HG03097 (cell line): ENCODE measurements around the gene PALM.
"Not testable (repeated sequence)": the region's sequence is repeated elsewhere in the genome, so short reads cannot be mapped to it uniquely, and the experiment has no call there.

Source experiments
- ATAC-seq: cut with Tn5 transposase; IDR thresholded peaks from one replicate; pipeline ENCODE4 v1.9.1; 2021; ENCODE audit not compliant: unreplicated experiment, low FRiP score

PALM gene

DNA sequence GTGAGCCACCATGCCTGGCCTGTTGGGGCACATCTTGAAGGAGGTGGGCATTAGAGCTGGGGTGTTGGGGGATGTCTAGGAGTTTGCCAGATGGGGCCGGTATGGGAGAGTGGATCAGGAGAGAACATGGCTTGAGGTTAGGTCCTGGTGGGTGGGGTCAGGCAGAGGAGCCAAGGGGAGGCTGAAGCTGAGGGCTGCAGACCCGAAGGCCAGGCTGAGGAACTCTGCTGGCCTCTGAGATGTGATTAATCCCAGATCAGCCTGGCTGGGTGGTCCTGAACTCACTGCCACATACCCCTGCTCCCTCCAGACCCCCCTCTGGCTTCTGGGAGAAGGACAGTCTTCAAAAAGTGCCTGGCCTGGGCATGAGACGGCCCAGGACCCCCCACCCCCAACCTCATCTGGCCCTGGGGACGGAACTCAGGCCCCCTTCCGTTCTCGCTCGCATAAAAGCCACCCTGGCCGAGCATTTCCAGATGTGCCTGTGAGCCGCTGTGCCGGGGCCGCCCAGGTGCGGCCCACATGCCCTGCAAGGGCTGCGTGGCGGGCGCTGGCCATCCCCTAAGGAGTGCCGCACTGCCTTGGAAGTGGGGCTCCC, 29.8 kb upstream of the PALM start:
- ATAC-seq = no peak

DNA sequence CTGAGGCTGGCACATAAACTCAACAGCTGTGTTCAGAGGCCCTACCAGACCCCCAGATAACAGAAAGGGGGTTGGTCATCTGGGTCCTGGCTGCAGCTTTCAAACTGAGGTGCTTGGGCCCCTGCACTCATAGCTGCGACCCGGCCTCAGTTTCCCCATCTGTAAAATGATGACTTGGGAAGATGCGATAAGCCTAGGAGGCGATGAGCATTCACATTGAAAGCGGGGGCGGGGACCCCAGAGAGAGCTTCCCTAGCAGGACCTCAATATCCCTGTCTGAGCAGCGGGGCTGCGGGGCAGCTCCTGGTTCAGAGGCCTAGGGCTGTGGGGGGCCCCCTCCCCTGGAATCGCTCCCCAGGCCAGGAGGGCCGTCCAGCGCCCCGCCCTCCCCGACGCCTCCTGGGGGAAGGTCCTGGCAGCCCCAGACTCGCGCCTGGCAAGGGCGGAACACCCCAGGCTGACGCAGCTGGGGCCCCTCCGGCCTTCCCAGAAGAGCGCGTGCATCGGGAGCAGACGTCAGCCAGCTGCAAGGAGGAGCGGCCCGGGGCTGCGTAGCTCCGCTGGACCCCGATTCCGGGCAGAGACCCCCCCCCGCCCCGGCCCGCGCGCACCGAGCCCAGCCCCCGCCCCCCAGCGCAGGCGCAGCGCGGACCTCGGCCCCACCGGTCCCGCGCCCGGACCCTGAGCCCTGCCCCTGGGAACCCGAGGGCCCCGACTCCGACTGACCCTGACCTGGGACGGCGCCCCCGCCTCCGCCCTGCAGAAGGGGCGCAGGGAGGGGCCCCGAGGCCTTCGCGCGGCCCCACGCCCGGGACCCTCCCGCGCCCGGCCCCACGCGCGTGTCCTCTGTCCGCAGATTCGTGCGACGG, 29.1 kb upstream of the PALM start:
- ATAC-seq = peak; percentile 2

DNA sequence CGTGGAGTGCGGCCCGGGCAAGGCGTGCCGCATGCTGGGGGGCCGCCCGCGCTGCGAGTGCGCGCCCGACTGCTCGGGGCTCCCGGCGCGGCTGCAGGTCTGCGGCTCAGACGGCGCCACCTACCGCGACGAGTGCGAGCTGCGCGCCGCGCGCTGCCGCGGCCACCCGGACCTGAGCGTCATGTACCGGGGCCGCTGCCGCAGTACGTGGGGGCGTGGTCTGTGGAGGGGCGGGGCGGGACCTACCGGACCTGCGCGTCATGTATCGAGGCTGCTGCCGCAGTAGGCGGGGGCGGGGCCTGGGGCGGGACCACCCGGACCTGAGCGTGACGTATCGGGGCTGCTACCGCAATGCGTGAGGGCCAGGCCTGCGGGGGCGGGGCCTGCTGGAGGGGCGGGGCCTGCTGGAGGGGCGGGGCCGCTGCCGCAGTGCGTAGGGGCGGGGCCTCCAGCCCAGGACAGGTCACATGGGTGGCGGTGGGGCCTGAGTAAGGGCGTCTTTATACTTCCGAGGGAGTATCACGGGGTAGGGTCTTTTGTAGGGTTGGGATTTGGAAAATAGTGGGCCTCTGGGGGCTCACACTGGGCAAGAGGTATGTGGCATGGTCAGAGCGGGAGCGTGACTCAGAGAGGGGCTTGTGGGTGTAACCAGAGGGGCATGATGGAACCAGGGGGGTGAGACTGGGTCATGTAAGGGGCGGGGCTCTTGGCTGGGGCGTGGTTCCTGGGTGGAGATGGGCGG, 28.3 kb upstream of the PALM start:
- ATAC-seq = peak; percentile 75

DNA sequence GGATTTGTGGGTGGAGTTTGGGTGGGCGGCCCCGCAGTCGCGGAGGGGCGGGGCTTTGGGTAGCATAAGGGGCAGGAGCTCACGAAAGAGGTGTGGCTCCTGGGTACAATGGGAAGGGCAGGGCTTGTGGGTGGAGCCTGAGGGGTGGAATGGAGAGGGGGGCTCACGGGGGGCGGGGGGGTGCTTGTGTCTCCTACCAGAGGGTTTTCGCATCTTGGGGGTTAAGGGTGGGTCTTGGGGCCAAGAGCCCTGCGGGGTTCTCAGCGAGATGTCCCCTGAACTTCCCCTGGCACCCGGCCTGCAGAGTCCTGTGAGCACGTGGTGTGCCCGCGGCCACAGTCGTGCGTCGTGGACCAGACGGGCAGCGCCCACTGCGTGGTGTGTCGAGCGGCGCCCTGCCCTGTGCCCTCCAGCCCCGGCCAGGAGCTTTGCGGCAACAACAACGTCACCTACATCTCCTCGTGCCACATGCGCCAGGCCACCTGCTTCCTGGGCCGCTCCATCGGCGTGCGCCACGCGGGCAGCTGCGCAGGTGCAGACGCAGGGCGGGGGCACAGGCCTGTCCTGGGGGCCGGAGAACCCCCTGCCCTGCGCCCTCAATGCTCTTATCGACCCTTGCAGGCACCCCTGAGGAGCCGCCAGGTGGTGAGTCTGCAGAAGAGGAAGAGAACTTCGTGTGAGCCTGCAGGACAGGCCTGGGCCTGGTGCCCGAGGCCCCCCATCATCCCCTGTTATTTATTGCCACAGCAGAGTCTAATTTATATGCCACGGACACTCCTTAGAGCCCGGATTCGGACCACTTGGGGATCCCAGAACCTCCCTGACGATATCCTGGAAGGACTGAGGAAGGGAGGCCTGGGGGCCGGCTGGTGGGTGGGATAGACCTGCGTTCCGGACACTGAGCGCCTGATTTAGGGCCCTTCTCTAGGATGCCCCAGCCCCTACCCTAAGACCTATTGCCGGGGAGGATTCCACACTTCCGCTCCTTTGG, 27.4 kb upstream of the PALM start:
- ATAC-seq = no peak

DNA sequence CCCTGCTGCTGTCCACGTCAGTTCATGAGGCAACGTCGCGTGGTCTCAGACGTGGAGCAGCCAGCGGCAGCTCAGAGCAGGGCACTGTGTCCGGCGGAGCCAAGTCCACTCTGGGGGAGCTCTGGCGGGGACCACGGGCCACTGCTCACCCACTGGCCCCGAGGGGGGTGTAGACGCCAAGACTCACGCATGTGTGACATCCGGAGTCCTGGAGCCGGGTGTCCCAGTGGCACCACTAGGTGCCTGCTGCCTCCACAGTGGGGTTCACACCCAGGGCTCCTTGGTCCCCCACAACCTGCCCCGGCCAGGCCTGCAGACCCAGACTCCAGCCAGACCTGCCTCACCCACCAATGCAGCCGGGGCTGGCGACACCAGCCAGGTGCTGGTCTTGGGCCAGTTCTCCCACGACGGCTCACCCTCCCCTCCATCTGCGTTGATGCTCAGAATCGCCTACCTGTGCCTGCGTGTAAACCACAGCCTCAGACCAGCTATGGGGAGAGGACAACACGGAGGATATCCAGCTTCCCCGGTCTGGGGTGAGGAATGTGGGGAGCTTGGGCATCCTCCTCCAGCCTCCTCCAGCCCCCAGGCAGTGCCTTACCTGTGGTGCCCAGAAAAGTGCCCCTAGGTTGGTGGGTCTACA, 25.9 kb upstream of the PALM start:
- ATAC-seq = no peak

DNA sequence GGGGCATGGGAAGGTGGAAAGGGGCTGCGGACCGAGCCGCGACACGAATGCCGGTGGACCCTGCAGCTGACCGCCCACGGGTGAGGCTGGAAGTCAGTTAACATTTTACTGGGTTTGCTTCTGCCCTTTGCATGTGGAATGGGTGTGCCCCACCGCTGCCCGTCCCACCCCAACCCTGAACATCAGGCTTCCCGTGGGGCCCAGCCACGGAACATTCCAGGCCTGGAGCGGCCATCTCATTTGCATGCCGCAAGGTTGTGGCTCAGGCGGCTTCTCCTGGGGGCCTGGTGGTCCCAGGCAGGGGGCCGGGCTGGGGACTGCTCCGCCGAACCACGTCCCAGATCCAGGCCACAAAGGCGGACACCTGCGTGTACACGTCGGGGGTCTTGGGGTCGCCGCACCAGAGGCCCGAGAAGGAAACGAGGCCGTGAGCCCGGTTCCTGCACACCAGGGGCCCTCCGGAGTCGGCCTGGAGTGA, 23.2 kb upstream of the PALM start:
- no peak for ATAC-seq

DNA sequence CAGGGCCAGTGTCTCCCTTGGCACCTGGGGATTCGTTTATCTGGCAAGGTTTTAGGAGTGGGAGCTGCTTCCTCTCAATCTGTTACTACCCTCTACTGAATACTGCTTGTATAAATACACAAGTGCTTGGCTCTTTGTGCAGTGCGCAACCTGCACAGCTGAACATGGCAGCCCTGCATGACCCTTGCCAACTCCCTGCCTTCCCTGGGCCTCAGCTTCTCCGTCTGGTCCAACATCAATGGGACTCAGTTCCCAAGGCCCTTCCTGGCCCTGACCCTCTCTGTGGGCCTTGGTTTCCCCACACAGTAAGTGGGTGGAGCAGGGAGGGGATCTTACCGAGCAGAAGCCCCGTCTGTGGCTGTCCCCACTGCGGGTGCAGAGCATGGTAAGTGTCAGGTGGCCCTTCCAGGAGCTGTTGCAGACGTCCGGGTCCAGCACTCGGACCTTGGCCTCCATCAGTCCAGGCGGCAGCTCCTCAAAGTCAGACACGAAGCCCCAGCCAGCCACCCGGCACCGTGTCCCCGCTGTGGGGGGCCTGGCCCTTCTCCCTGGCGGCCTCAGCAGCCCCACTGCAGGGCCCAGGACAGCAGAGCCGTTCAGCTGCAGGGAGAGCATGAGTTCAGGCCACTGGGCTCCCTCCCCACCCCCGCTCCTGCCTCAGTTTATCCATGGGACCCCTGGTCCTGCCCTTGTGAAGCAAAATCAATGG, 22.0 kb upstream of the PALM start:
- no peak for ATAC-seq

DNA sequence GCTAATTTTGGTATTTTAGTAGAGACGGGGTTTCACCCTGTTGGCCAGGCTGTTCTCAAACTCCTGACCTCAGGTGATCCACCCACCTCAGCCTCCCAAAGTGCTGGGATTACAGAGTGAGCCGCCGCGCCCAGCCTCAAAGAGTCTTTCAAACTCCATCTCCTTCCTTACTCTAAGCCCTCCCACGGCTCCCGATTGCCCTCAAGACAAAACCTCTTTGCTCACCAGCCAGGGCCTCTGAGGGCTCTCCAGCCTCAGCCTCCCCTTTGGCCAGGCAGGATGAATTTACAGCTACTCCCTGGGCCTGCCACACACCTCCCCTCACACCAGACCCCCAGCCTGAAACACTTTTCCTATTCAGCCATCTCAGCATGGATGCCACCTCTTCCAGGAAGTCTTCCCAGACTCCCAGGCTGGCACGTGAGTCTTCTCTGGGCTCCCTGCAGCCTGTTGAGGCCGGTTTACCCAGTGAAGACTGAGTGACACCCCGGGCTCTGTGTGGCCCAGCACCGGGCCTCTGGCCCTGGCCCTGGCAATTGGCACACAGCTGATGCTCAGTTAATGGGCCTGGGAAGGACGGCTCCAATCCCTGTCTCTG, 21.1 kb upstream of the PALM start:
- no peak for ATAC-seq

DNA sequence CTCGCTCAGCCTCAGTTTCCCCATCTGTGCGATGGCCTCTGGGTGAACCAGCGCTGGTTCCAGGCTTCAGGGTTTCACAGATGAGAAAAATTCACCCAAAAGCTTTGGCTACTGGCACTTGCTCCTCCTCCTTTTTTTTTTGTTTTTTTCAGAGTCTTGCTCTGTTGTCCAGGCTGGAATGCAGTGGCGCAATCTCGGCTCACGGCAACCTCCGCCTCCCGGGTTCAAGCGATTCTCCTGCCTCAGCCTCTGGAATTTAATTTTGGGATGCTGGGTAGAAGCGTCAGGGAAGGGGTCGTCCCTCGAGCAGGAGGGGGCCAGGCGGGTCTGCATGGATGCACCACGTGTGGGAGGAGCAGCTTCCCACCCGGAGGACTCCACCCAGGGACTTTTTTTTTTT, 20.5 kb upstream of the PALM start:
- no peak for ATAC-seq

DNA sequence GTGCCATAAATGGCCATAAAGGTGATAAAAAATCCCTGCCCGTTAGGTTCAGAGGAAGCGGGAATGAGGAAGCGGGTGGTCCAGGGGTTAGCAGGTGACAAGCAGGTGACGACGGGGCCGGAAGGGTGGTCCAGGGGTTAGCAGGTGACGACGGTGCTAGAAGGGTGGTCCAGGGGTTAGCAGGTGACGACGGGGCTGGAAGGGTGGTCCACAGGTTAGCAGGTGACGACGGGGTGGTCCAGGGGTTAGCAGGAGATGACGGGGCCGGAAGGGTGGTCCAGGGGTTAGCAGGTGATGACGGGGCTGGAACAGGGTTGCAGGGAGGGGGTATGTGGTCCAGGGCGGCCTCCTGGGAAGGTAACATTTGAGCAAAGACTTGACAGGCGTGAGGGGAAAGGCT, 19.7 kb upstream of the PALM start:
- ATAC-seq = no peak

DNA sequence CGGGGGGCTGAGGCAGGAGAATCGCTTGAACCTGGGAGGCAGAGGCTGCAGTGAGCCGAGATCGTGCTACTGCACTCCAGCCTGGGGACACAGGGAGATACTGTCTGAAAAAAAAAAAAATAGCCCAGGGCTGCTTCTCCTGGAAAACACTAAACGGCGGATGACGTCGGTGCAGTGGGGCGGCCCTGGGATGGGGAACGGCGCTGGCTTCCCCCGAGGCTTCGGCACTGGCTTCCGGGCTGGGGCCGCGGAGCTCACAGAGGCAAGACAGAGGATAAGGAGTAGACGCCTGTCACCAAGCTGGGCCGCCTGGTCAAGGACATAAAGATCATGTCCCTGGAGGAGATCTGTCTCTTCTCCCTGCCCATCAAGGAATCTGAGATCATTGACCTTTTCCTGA, 18.5 kb upstream of the PALM start:
- no peak for ATAC-seq

DNA sequence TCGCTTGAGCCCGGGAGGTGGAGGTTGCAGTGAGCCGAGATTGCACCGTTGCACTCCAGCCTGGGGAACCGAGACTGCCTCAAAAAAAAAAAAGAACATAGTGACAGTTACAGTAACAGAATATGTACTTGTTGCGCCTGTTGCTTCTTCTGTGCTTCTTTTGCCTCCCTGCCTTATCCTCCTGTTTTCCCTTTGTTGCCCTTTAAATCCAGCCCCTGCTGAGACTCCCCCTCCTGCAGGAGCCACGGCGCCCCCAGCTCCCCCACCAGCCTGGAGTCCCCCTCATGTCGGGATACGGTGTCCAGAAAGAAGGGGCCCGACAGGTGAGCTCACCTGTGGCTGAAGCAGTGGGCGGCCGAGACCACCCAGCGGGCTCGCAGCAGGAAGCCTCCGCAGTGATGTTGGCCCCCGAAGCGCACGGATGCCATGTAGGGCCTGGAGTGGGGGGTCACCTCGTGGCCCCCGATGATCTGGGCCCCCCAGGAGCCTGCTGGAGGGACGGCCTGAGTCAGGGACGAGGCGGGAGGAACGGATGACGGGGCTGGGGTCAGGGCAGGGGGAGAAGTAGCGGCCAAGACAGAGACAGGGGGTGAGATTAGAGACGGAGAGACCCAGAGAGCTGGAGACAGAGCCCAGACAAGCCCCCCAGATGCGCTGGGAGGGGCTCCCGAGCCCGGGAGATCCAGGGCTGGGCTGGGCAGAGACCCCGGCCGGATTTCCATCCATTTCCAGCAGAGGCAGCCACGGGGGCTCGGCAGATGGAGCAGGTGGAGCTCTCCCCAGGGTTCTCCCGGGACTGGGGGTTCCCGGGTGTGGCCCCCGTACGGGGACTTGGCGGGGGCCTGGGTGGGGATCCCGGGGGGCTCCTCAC, 14.0 kb upstream of the PALM start:
- no peak for ATAC-seq

DNA sequence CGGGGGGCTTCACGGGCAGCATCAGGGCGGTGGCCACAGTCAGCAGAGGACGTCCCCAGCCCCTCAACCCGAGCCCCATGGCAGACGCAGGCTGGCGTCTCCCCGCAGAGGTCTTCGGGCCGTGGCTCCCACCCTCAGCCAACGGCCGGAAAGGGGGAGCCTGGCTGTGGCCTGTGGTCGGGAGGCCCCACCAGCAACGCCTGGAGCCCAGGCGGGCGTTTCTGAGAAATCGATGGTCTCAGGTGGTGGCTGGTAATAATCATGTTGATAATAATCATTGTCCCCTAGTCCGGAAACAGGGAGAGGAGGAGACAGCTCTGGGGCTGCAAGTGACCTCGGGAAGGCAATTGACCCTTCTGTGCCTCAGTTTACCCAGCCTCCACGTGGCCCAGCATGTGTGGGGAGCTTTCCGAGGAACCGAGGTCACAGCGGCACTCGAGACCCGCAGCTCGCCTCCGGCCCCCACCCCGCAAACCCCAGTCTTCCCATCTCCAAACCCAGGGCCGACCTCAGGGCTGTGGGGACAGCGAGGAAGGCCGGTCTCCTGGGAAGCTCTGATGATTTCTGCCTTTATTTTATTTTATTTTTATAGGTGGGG, 13.3 kb upstream of the PALM start, which contains the start of gene PRSS57:
Gene PRSS57, minus strand, starts transcription at position 101 of the 598 bp plus-strand sequence. Its CDS starts 22 bp downstream, at position 79.
- no peak for ATAC-seq

DNA sequence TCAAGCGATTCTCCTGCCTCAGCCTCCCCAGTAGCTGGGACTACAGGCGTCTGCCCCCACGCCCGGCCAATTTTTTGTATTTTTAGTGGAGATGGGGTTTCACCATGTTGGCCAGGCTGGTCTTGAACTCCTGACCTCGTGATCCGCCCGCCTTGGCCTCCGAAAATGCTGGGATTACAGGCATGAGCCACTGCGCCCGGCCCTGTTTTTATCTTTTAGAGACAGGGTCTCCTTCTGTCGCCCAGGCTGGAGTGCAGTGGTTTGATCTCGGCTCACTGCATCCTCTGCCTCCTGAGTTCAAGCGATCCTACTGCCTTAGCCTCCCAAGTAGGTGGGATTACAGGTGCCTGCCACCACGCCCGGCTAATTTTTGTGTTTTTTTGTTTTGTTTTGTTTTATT, 10.2 kb upstream of the PALM start:
- not testable (repeated sequence) for ATAC-seq

DNA sequence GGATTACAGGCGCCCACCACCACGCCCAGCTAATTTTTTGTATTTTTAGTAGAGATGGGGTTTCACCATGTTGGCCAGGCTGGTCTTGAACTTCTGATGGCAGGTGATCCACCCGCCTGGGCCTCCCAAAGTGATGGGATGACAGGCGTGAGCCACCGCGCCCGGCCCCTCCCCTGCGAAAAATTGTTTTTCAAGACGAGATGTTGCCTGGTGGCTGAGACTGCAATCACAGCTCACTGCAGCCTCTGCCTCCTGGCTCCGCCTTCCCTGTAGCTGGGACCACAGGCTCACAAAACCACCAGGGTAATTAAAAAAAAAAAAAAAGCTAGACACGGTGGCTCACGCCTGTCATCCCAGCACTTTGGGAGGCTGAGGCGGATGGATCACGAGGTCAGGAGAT, 8.8 kb upstream of the PALM start:
- not testable (repeated sequence) for ATAC-seq

DNA sequence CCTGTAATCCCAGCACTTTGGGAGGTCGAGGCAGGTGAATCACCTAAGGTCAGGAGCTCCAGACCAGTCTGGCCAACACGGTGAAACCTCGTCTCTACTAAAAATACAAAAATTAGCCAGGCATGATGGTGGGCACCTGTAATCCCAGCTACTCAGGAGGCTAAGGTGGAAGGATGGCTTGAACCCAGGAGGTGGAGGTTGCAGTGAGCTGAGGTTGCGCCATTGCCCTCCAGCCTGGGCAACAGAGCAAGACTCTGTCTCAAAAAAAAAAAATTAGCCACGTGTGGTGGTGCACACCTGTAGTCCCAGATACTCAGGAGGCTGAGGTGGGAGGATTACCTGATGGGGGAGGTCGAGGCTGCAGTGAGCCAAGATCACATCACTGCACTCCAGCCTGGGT, 5.9 kb upstream of the PALM start:
- not testable (repeated sequence) for ATAC-seq

DNA sequence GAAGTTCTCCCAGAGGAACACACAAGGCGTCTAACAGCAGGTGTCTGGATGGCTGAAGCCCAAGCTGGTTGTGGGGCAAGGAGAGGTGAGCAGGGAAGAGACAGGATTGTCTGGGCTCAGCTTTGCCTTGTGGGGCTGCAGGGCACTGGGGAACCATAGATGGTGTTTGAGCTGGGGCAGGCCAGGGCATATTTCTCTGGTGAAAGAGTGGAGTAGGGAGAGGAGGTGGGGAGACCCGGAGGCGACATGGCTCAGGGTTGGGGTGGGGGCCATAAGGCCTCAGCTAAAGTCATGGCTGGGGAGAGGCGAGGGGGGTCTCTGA, 5.4 kb upstream of the PALM start:
- no peak for ATAC-seq
